HuH-7 (cell line): ENCODE data around the gene CCNF.
"Not testable (repeated sequence)": the region's sequence is repeated elsewhere in the genome, so short reads cannot be mapped to it uniquely, and the experiment has no call there.

ENCODE experiments used
- DNase-seq: peaks from one replicate; pipeline ENCODE4 v3.0.0; 2011; ENCODE audit warnings: low spot score

Gene CCNF, protein sequence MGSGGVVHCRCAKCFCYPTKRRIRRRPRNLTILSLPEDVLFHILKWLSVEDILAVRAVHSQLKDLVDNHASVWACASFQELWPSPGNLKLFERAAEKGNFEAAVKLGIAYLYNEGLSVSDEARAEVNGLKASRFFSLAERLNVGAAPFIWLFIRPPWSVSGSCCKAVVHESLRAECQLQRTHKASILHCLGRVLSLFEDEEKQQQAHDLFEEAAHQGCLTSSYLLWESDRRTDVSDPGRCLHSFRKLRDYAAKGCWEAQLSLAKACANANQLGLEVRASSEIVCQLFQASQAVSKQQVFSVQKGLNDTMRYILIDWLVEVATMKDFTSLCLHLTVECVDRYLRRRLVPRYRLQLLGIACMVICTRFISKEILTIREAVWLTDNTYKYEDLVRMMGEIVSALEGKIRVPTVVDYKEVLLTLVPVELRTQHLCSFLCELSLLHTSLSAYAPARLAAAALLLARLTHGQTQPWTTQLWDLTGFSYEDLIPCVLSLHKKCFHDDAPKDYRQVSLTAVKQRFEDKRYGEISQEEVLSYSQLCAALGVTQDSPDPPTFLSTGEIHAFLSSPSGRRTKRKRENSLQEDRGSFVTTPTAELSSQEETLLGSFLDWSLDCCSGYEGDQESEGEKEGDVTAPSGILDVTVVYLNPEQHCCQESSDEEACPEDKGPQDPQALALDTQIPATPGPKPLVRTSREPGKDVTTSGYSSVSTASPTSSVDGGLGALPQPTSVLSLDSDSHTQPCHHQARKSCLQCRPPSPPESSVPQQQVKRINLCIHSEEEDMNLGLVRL

DNA sequence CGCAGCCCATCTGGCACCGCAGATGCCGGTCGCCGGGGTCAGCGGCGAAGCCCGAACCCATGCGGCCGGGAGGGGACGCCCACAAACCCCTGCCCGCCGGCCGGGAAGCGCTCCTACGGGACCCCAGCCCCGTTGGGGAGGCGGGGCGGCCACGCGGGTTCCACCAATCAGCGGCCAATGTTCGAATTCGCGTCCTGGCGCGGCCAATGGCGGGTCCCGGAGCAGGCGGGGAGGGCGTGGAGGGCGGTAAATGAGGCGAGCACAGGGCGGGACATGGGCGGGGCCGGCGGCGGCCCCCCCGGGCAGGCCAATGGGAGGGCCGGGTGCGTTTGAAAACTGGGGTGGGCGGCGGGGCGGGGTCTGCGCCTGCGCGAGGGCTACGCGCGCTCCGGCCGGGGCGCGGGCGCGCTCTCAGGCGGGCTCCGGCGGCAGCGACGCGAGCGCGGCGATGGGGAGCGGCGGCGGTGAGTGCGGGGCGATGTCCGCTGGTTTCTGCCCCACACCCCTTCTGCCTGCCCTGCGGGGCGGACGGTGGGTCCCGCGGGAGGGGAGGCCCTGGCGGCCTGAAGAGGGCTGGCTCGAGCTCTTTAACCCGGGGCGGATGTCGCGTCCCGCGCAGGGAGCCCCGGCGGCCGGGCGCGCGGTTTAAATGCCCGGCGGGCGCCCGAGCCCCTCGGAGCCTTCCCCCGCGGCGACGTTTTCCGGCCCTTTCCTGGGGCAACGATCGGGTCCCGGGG lies at the start of gene CCNF:
TSS of gene CCNF (plus strand) at position 414 of the 737 bp plus-strand sequence. CDS start at position 449, 35 bp downstream.
- peak; percentile 97 for DNase-seq

DNA sequence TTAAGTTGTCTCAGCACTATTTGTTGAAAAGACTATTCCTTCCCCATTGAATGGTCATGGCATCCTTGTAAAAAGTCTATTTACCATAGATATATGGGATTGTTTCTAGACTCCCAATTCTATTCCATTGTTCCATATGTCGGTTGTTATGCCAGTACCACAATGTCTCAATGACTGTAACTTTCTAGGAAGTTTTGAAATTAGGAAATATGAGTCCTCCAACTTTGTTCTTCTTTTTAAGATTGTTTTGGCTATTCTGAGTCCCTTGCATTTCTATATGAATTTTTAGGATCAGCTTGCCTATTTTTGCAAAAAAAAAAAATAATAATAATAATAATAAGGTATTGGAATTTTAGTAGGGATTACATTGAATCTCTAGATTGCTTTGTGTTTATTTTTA lies 45.7 kb upstream of the CCNF start:
- DNase-seq: no peak

DNA sequence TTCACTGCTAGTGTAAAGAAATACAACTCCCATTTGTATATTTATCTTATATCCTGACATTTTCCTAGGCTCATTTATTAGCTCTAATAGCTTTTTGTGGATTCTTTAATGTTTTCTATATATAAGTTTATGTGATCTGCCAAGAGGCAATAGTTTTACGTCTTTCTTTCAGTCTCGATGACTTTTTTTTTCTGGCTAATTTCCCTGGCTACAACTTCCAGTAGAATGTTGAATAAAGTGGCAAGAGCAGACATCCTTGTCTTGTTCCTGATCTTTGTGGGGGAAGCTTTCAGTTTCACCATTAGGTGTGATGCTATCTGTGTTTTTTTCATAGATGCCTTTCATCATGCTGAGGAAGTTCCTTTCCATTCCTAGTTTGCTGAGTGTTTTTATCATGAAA lies 44.8 kb upstream of the CCNF start:
- no peak for DNase-seq

DNA sequence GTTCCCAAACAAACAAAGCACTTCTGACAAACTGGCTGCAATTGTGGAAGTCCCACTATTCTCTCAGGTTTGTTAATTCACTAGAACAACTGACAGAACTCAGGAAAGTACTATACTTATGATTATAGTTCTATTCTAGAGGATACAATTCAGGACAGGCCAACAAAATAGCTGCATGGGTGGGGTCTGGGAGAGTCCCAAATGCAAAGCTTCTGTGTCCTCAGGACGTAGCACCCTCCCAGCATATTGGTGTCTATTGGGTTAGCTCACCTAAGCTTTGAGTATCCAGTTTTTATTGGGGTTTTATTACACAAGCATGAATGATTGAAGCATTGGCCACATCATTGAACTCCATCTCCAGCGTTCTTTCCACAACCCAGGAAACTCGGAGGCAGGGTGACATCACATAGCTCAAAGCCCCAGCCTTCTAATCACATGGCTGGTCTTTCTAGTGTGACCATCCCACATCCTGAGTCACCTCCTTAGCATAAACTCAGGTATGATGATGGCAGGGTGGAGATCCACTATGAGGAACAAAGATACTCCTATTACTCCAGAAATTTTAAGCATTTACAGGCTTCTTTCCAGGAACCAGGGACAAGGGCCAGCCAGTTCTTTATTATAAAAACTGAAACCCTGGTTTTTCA lies 43.9 kb upstream of the CCNF start:
- no peak for DNase-seq

DNA sequence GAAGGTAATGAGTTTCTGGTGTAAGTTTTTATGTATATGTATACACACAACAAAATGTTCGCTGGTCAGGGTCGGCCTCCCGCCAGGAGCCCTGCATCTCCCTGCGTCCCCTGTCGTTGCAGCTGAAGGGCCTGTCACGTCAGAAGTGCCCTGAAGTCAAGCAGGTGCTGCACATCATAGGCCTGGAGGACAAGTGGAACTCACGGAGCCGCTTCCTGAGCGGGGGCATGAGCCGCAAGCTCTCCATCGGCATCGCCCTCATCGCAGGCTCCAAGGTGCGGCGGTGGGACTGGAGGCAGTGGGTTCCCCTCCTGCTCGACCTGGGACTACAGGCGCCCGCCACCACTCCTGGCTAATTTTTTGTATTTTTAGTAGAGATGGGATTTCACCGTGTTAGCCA lies 43.3 kb upstream of the CCNF start:
- not testable (repeated sequence) for DNase-seq

DNA sequence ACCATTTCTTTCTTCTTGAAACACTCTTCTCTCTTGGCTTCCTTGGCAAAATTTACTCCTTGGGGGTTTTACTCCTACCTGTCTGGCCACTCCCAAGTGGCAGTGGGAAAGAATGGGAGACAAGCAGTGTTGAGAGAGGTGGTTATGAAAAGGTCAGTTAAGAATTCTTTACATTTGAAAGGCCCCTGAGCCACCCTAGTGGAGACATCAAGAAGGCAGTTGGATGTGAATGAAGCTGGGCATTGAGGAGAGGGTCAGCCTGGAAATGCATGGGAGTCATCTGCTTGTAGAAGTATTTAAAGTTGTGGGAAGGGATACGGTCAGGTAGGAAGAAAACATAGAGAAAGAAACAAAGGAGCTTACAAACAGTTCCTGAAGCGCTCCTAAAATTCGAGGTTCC lies 42.3 kb upstream of the CCNF start:
- peak; percentile 25 for DNase-seq

DNA sequence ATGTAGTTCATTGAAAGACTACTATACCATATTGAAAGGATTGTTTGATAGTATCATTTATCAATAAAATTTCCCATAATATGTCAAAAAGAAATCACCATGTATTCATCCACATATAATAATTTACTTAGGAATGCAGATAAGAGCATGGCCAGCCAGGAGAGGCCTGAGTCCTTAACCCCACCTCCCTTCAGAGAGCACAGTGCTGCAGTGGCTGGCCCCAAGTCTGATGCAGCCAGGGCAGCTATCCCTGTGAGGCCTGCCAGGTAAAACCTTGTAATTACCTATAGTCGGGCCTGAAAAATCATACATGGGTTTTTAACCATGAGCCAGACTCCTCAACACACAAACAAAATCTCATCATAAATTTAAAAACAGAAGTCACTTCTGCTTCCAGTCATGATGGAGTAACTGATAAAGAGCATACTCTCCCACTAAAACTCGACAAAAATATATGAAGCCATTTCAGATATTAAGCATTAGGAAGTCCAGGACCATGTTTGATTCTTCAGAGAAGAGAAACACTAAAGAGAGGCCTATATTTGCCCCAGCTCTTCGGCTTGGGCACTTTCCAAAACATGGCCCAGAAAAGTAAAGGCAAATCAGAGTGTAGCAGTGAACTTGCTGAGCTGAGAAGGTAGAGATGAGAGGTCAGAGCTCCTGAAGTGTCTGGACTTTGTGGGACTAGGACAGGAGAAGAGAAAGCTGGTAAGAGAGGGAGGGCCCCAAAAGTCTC lies 40.9 kb upstream of the CCNF start:
- no peak for DNase-seq

DNA sequence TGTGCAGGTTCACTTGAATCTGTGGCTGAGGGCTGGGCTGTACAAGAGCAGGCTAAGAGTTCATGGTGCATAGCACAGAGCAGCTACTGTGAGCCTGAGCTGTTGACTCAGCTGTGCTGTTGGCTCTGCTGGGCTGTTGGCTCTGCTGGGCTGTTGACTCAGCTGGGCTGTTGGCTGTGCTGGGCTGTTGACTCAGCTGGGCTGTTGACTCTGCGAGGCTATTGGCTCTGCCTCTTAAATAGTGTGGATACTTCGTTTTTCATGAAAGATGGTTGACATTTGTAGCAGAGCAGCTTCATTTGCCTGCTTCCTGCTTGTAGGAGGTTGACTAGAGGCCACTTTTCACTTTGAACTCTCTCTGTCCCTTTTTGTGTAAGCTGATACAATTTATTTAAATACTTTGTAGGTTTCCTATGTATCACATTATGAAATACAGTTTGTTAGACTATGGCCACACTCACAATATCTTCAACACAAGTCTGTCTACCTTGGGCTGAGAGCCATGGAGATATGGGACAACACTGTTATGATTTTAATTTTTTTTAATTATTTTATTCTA lies 40.3 kb upstream of the CCNF start:
- DNase-seq: peak; percentile 34

DNA sequence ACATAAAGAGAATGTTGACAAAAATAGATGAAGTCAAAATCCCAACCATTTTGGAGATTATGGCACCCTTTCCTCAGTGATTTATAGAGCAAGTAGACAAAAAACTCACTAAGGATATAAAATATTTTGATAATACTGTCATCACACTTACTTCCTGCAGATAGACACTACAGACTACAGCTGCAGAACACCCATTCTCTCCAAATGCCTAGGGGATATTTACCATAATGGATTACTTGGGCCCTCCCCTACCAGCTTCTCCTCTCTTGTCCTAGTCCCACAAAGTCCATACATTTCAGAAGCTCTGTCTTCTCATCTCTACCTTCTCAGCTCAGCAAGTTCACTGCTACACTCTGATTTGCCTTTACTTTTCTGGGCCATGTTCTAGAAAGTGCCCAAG lies 37.2 kb upstream of the CCNF start:
- no peak for DNase-seq

DNA sequence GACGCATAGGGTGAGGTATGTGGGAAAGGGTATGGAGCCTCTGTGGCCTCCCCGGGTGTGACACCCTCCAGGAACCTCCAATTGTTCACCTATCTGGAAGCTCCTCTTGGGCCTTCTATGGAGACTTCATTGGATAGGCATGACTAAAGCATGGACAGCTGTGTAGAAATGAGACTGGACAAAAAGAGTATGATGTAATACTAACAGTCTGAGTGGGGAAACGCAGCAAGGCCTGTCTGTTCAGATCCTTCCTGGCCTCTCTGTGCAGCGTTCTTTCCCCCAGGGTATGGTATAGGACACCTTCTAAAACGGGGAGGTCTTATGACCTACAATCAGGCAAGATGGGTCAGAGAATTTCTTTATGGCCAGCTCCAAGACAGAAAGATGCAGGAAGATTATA lies 30.7 kb upstream of the CCNF start:
- no peak for DNase-seq

DNA sequence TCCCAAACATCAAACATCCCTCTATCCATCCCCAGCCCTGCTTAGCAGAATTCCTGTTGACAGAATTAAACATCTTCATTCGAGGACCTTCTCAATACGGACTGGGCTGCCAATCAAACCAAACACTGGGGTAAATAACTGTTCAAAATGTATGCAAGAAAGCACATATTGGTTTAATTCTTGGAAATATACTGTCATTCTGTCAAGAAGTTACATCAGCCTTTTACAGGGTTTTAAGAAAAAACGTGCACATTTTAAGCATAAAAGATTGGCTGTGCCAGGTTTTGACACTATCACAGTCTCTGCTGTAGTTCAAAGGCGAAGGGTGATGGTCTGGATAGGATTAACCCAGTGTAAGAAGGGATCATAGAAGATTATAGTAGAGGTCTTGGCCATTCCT lies 25.1 kb upstream of the CCNF start:
- no peak for DNase-seq

DNA sequence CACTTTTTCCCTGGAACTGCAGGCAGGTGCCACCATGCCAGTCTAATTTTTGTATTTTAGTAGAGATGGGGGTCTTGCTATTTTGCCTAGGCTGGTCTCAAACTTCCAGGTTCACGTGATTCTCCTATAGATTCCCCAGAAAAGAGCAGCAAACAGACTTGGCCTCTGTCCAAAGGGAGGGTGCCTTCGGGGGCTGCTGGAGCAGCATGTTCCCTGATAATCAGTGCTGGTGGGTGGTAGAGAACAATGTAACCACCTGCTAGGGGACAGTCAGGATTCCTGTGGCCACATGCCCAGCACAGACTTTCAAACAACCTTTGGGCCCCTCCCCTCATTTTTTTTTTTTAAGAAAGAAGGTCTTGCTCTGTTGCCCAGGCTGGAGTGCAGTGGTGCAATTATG lies 14.2 kb upstream of the CCNF start:
- no peak for DNase-seq

DNA sequence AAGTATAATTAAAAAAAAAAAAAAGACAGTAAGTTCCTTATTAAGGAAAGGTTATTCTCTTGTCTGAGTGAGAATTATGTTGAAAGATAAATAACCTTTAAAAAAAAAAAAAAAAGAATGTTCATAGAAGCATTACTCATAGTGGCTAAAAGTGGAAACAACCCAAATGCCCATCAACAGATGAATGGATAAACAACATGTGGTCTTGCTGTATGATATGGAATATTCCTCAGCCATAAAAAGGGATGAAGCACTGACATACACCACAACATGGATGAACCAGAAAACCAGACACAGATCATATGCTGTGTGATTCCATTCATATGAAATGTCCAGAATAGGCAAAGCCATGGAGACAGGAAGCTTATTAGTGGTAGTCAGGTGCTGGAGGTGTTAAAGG lies 9.2 kb upstream of the CCNF start:
- DNase-seq: no peak

DNA sequence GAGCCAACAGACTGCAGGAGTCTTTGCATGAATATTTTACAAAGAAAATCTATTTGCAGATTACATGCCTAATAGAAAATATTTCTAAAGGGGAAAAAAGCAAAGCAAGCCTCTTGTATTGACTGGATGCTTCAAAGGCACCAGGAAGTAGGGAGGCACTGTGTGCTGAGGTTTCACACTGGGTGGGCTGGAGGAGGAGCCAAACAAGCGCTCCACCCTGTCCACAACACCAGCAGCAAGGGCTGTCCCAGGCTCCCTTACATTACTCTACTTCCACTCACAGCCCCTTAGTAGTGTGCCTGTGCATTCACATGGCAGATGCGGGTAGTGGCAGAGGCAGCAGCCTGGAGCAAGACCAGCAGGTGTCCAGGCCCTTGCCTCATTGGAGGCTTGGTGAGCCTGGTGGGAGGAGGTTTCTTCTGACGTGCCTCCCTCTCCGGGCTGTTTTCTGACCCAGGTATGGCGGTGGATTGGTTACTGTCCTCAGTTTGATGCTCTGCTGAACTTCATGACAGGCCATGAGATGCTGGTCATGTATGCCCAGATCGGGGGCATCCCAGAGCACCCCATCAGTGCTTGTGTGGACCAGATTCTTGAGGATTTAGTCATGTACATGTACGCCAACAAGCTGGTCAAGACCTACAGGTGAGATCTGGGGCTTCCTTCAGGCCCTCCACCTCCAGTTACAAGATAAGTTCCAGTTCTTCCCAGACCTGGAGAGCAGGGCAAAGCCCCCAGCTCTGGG lies 7.0 kb upstream of the CCNF start:
- no peak for DNase-seq

DNA sequence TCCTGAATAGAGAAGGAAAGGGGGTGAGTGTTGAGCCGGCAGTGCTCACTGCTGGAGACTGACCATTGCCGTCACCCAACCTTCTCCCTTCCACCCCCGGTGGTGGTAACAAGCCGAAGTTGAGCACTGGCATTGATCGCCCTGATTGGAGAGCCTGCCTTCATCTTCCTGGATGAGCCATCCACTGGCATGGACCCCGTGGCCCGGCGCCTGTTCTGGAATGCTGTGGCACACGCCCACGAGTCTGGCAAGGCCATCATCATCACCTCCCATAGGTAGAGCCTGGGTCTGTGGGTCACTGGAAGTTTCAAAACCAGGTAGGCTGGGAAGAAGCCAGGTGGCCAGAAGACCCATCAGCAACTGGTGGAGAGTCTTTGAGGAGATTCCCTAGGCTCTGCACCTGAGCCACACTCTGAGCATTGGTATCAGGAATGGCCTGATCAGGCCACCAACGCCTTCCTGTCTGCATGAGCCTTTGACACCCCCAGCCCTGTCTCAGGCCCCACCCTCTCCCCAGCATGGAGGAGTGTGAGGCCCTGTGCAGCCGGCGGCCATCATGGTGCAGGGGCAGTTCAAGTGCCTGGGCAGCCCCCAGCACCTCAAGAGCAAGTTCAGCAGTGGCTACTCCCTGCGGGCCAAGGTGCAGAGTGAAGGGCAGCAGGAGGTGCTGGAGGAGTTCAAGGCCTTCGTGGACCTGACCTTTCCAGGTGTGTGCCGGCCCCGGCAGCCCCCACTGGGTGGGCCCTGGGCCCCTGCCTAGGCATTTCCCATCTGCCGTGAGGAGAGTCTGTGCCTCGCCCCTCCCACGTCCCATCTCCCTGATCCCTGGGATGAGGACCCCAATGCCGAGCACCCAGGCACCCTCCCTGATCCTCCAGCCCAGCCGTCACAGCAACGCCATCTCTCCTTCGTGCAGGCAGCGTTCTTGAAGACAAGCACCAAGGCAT lies 4.9 kb upstream of the CCNF start:
- DNase-seq: no peak

DNA sequence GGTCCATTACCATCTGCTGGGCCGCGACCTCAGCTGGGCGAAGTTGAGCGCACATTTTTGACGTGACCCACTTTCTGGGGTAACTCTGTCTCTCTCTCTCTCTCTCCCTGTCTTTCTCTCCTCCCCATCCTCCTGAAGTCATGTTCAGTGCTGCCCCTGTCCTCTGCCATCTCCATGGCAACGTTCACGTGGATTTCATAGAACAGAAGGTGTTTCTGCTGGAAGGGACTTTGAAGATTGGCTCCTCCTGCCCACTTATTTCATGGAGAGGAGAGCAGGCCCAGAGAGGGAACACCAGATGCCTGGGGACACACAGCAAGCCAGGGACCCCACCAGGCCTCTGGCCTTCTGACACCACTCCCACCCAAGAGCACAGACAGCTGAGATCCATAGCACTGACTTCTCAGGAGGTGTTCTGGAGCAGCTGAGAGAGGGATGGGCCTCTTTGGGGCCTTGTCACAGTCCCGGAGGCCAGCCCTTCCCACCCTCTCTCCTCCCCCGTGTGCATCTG lies 4.2 kb upstream of the CCNF start:
- DNase-seq: no peak

DNA sequence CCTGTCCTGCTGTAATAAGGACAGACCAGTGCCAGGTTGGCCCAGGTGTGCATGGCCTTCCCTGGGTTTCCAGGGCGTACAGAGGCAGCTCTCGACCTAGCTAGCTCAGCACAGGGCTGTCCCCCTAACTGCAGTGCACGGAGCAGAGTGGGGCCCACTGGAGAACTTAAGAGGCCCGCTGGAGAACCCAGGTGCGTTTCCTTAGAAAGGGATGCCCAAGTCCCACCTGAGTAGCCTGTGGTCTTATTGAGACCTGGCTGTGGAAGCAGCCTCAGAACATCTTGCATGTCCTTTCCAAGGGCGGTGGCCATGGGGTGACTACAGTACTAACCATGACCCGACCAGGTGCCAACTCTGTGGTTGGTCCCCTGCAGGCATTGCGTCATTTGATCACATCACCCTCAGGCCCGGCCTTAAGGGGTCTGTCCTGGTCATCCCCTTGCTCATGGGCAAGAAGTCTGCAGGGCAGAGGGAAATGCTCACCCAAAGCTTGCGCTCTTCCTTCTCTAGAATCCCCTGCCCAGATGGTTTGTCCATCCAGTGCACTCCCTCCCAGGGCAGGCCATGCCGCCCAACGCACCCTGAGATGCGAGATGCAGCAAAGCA lies 3.3 kb upstream of the CCNF start:
- no peak for DNase-seq

DNA sequence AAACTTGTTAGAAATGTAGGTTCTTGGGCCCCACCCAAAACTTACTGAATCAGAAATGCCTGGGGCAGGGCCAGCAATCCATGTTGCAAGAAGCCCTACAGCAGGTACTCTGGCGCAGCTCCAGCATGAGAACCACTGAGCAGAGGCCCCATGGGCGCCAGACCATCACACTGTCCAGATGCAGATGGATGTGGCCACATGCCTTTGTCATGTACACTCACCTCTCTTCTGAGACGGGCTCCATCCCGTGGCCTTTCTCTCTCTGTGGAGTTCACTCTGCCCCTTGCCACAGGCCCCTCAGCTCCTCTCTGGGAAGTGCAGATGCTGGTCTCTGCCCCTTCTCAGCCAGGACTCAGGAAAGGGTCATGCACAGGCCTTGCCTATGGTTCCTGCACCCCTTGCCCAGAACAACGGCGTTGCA lies 2.3 kb upstream of the CCNF start:
- DNase-seq: no peak

DNA sequence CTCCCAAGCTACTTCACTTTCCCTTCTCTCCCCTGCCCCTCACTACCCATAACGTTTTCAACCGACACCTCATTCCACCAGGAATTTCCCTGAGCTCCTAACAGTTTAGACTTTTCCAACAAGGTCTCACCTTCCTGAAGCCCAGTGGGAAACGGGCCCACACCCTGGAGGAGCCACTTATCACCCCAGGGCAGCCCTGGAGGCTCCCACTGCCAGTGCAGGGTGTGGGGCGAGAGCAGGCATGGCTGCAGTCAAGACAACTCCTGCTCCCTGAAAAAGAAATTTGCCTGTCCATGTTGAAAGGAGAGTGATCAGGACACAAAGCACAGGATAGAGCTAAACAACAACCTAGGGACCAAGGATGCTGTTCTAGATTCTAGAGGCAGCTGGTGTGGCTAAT lies 1.7 kb upstream of the CCNF start:
- DNase-seq: no peak
